ENCODE measurements around the gene RNF150.

DNA sequence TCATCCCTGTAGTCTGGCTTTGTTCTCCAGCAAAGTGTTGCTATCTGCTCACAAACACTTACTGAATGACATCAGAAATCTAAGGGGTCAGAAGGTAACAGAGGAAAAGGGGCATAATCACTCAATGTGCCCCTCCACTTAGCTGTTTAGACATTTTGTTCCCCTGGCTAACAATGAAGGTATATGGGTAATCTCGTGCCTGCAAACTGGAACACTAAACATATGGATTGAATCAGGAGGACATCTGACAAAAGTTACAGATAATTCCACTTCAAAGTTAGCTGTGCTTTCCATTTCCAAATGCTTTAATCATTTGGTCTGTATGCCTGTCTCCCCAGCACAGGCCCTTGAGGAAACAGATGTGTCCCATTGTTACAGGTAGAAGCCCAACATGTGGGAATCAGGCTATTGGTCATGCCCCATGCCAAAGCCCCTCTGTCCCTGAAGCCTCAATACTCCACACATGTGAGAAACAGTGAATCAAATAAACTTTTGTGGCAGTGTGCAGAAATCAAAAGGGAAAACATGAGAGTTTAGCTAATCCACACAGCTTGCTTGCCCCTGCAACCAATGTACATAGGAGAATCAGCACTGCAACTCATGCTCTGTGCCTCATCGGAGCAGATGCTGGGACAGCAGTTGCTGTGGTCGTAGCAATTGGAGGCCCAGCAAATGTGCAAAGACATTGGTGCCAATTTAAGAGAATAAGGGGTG lies 111.7 kb downstream of the RNF150 start:
- TF ChIP-seq TCF7L2 (IDR thresholded peaks at IDR 0.05; ENCODE audit: low read depth, low read length) (no peak), POLR2AphosphoS5 (IDR thresholded peaks at IDR 0.05; ENCODE audit: low read depth, low read length) (no peak), SIN3A (IDR thresholded peaks at IDR 0.05; ENCODE audit: borderline replicate concordance, insufficient read depth, low read depth, low read length) (no peak)
- TF ChIP-seq, protein P1, sequence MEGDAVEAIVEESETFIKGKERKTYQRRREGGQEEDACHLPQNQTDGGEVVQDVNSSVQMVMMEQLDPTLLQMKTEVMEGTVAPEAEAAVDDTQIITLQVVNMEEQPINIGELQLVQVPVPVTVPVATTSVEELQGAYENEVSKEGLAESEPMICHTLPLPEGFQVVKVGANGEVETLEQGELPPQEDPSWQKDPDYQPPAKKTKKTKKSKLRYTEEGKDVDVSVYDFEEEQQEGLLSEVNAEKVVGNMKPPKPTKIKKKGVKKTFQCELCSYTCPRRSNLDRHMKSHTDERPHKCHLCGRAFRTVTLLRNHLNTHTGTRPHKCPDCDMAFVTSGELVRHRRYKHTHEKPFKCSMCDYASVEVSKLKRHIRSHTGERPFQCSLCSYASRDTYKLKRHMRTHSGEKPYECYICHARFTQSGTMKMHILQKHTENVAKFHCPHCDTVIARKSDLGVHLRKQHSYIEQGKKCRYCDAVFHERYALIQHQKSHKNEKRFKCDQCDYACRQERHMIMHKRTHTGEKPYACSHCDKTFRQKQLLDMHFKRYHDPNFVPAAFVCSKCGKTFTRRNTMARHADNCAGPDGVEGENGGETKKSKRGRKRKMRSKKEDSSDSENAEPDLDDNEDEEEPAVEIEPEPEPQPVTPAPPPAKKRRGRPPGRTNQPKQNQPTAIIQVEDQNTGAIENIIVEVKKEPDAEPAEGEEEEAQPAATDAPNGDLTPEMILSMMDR (IDR thresholded peaks at IDR 0.05) = no peak
